ENCODE data around the gene OR10H5. TPM values are rescaled to one million over a fixed set of nuclear protein-coding genes. Genes with fewer than 3 reads are reported as not detected.
"Not testable (repeated sequence)": the region's sequence is repeated elsewhere in the genome, so short reads cannot be mapped to it uniquely, and the experiment has no call there.

Gene OR10H5
- total and polyA plus RNA-seq, 12 donors, result not detected

DNA sequence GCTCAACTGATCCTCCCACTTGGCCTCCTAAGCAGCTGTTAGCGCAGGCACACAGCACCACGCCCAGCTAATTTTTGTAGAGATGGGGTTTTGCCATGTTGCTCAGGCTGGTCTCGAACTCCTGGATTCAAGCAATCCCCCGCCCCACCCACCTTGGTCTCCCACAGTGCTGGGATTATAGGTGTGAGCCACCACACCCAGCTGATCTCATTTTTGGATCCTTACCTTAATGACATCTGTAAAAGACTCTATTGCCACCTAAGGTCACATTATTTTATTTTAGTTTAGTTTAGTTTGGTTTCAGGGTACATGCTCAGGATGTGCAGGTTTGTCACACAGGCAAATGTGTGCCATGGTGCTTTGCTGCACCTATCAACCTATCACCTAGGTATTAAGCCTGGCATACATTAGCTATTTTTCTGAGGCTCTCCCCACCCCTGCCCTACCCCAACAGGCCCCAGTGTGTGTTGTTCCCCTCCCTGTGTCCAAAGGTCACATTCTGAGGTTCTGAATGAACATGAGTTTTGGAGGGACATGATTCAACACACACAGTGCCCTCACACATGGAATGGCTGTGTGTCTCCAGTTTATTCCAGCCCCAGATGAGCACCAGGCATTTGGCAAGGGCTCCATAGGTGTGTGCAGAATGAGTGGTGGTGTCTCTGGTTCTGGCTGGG lies 1.3 kb downstream of the OR10H5 start:
- TF ChIP-seq, protein P1, sequence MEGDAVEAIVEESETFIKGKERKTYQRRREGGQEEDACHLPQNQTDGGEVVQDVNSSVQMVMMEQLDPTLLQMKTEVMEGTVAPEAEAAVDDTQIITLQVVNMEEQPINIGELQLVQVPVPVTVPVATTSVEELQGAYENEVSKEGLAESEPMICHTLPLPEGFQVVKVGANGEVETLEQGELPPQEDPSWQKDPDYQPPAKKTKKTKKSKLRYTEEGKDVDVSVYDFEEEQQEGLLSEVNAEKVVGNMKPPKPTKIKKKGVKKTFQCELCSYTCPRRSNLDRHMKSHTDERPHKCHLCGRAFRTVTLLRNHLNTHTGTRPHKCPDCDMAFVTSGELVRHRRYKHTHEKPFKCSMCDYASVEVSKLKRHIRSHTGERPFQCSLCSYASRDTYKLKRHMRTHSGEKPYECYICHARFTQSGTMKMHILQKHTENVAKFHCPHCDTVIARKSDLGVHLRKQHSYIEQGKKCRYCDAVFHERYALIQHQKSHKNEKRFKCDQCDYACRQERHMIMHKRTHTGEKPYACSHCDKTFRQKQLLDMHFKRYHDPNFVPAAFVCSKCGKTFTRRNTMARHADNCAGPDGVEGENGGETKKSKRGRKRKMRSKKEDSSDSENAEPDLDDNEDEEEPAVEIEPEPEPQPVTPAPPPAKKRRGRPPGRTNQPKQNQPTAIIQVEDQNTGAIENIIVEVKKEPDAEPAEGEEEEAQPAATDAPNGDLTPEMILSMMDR (IDR thresholded peaks at IDR 0.05), result no peak
- TF ChIP-seq POLR2A (IDR thresholded peaks at IDR 0.05), result no peak

DNA sequence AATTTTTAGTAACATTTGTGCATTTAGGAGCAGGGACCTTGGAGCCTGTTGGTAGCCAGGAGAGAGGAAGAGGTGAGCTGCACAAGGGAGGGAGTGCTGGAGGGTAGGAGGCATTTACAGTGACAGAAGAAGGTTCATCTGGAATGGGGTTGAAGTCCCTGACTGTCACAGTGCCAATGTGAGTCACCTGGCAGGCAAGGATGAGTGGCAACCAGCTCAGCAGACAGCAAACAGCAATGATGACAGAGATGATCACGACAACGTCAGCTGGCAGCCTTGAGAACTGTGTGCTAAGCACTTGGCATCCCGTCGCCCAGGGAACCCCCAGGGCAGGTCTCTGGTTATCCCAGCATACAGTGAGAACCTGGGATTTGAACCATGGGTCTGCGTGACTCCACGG lies 2.6 kb downstream of the OR10H5 start:
- peak in 1 of 7 donors; percentile 14 for DNase-seq
- no peaks in the 10 kb centered on the region for H3K9me3 ChIP-seq (replicated peaks in 1 of 3)
- no peak overlapping the region for H3K4me3 ChIP-seq
- H3K27me3 ChIP-seq, result no peaks in the 10 kb centered on the region
- intact Hi-C loops (cut with DNase I), result no loop called here
- no peak overlapping the region for H3K27ac ChIP-seq
- 36 to 55% (median 42%) methylated on average over 4 to 6 of the region's 6 CpGs for WGBS, 4 donors
- no peaks in the 10 kb centered on the region for H3K36me3 ChIP-seq (replicated peaks in 1 of 2)
- no peak for TF ChIP-seq POLR2A (IDR thresholded peaks at IDR 0.05)
- TF ChIP-seq, protein P1 (IDR thresholded peaks at IDR 0.05), result no peak
- H3K4me1 ChIP-seq (replicated peaks in 1 of 2), result no peaks in the 10 kb centered on the region

More for the DNA sequence above, 1.3 kb downstream of the OR10H5 start:
- no peak overlapping the region for H3K27ac ChIP-seq
- 65 to 77% (median 69%) methylated on average over 4 of the region's 4 CpGs for WGBS, 4 donors
- intact Hi-C loops (cut with DNase I), result no loop called here
- H3K4me1 ChIP-seq (replicated peaks in 1 of 2), result no peaks in the 10 kb centered on the region
- H3K9me3 ChIP-seq (replicated peaks in 1 of 3), result no peaks in the 10 kb centered on the region
- H3K27me3 ChIP-seq, result no peaks in the 10 kb centered on the region
- H3K36me3 ChIP-seq (replicated peaks in 1 of 2), result no peaks in the 10 kb centered on the region
- H3K4me3 ChIP-seq, result no peak overlapping the region
- no peak for DNase-seq

DNA sequence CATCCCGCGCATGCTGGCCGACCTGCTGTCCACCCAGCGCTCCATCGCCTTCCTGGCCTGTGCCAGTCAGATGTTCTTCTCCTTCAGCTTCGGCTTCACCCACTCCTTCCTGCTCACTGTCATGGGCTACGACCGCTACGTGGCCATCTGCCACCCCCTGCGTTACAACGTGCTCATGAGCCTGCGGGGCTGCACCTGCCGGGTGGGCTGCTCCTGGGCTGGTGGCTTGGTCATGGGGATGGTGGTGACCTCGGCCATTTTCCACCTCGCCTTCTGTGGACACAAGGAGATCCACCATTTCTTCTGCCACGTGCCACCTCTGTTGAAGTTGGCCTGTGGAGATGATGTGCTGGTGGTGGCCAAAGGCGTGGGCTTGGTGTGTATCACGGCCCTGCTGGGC lies 6.8 kb downstream of the OR10H5 start:
- H3K9me3 ChIP-seq (replicated peaks in 1 of 3); H3K27me3 ChIP-seq; H3K4me1 ChIP-seq (replicated peaks in 1 of 2); intact Hi-C loops (cut with DNase I); DNase-seq; H3K4me3 ChIP-seq; H3K27ac ChIP-seq; H3K36me3 ChIP-seq (replicated peaks in 1 of 2): not testable (repeated sequence)
- 81 to 92% (median 90%) methylated on average over 13 to 18 of the region's 18 CpGs for WGBS, 4 donors

DNA sequence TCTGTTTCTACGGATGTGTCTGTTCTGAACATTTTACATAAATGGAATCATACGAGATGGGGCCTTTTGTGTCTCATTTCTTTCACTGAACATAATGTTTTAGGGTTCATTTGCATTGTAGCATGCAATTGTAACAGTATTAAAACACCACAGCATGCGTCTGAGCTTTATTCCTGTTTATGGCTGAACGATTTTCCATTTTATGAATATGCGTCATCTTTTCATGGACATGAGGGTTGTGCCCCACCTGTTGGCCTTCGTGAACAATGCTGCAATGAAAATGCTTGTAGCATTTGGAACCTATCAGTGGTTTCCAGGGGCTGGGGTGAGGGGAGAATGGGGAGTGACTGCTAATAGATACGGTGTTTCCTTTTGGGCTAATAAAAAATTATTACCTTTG lies 22.9 kb downstream of the OR10H5 start:
- TF ChIP-seq, protein P1 (IDR thresholded peaks at IDR 0.05), result peak in 3 of 6 experiments; percentile 9 to 35 (median 19)
- TF ChIP-seq POLR2A (IDR thresholded peaks at IDR 0.05), result no peak
- peak in 2 of 7 donors; percentile 11 to 14 for DNase-seq
- intact Hi-C loops (cut with DNase I), result no loop called here

DNA sequence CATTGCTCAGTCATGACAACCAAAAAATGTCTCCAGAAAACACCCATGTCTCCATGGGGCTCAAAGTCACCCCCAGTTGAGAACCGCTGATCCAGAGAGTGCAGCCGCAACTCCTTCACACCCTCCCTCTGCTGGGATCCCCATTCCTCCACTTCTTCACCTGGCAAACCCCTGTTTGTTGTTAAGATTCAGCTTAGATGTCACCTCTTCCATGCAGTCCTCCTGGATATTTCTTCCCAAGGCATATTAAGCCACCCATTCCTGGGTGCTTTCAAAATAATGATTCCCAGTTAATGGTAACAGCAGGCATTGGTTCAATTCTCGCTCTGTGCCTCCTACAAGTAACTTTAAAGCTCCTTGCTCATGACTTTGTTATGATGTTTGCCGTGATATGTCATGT lies 24.0 kb downstream of the OR10H5 start:
- H3K4me1 ChIP-seq (replicated peaks in 1 of 2), result no peaks in the 10 kb centered on the region
- no peaks in the 10 kb centered on the region for H3K36me3 ChIP-seq (replicated peaks in 1 of 2)
- peaks cover 25% of the 10 kb centered on the region for H3K27me3 ChIP-seq
- no peak for TF ChIP-seq POLR2A (IDR thresholded peaks at IDR 0.05)
- TF ChIP-seq, protein P1 (IDR thresholded peaks at IDR 0.05), result no peak
- WGBS, 4 donors, result 50 to 71% (median 69%) methylated on average over 3 to 4 of the region's 4 CpGs
- H3K4me3 ChIP-seq, result no peak overlapping the region
- intact Hi-C loops (cut with DNase I), result no loop called here
- H3K27ac ChIP-seq, result no peak overlapping the region
- no peak for DNase-seq
- H3K9me3 ChIP-seq (replicated peaks in 1 of 3), result no peaks in the 10 kb centered on the region

More for the DNA sequence above, 22.9 kb downstream of the OR10H5 start:
- no peak overlapping the region for H3K27ac ChIP-seq
- no peaks in the 10 kb centered on the region for H3K36me3 ChIP-seq (replicated peaks in 1 of 2)
- 33 to 47% (median 39%) methylated on average over 7 of the region's 7 CpGs for WGBS, 4 donors
- H3K9me3 ChIP-seq (replicated peaks in 1 of 3), result no peaks in the 10 kb centered on the region
- no peaks in the 10 kb centered on the region for H3K4me1 ChIP-seq (replicated peaks in 1 of 2)
- H3K27me3 ChIP-seq, result peaks cover 22% of the 10 kb centered on the region
- no peak overlapping the region for H3K4me3 ChIP-seq
